A673 (cell line): Measurements from ENCODE around the gene AP5B1. TPM values are rescaled to one million over a fixed set of nuclear protein-coding genes. Genes with fewer than 3 reads are reported as not detected.

ENCODE experiments used
- BruUV-seq: library from RNA; stranded (reverse); fragments of 400-500 nt; replicated peaks from 2 replicates; lab custom pipeline; 2021; lab: Mats Ljungman, UMichigan
- CTCF ChIA-PET: fragments of 300-600 bp; sonication (Branson Sonifier 250); formaldehyde crosslinking; loops from one replicate; lab custom pipeline; 2022; ENCODE audit warnings: antibody characterized with exemption; lab: Charles Lee
- POLR2A ChIA-PET: fragments of 300-600 bp; sonication (Branson Sonifier 250); formaldehyde crosslinking; loops from one replicate; lab custom pipeline; 2022; ENCODE audit warnings: antibody characterized with exemption; ENCODE audit not compliant: low non-redundant PET; lab: Charles Lee
- DNase-seq: peaks from one replicate; pipeline ENCODE4 v3.0.0-alpha.2; 2015; ENCODE audit warnings: low spot score
- H3K27ac ChIP-seq: fragments of 200-600 bp; sonication (generic); 2 replicates; pipeline ENCODE4 v1.5.1; 2016; ENCODE audit warnings: mixed run types, low read depth, mild to moderate bottlenecking, mixed read lengths, antibody characterized with exemption, low read length; ENCODE audit not compliant: poor library complexity, severe bottlenecking
- H3K27me3 ChIP-seq: fragments of 200-600 bp; sonication (generic); replicated peaks from 2 replicates; pipeline ENCODE4 v1.6.1; 2017; ENCODE audit warnings: mixed run types, low read depth, mild to moderate bottlenecking, mixed read lengths, antibody characterized with exemption, low read length; ENCODE audit not compliant: insufficient read depth, poor library complexity
- H3K36me3 ChIP-seq: fragments of 200-600 bp; sonication (generic); 2 replicates; pipeline ENCODE4 v1.6.1; 2016; ENCODE audit warnings: mixed run types, mild to moderate bottlenecking, mixed read lengths, antibody characterized with exemption, low read length; ENCODE audit not compliant: insufficient read depth, poor library complexity, severe bottlenecking
- H3K4me1 ChIP-seq: fragments of 200-600 bp; sonication (generic); 2 replicates; pipeline ENCODE4 v1.6.1; 2017; ENCODE audit warnings: mixed run types, mild to moderate bottlenecking, mixed read lengths, antibody characterized with exemption, low read length; ENCODE audit not compliant: insufficient read depth, poor library complexity, severe bottlenecking
- H3K4me3 ChIP-seq: fragments of 200-600 bp; sonication (generic); 2 replicates; pipeline ENCODE4 v1.5.1; 2016; ENCODE audit warnings: low read depth, mixed run types, mild to moderate bottlenecking, mixed read lengths, low read length; ENCODE audit not compliant: poor library complexity, severe bottlenecking
- H3K9me3 ChIP-seq: fragments of 200-600 bp; sonication (generic); 2 replicates; pipeline ENCODE4 v1.6.1; 2016; ENCODE audit warnings: mixed run types, low read depth, mild to moderate bottlenecking, mixed read lengths, antibody characterized with exemption, low read length; ENCODE audit not compliant: poor library complexity, severe bottlenecking
- CTCF ChIP-seq: fragments of 300-800, 200-600 bp; sonication (generic); conservative IDR thresholded peaks from 2 replicates; pipeline ENCODE4 v1.5.1; 2017; ENCODE audit warnings: low read depth, mild to moderate bottlenecking, antibody characterized with exemption, low read length, moderate library complexity, mixed read lengths
- EZH2 ChIP-seq: fragments of 200-600 bp; sonication (generic); IDR thresholded peaks from 2 replicates; pipeline ENCODE4 v1.6.1; 2017; ENCODE audit warnings: borderline replicate concordance, low read depth, mild to moderate bottlenecking, mixed read lengths, antibody characterized with exemption, low read length; ENCODE audit not compliant: poor library complexity, severe bottlenecking
- intact Hi-C: fragments of 100-400 bp; cut with micrococcal nuclease; formaldehyde crosslinking; loops from one replicate; pipeline ENCODE4 v1.10.0; 2022; ENCODE audit not compliant: unreplicated experiment
- total RNA-seq: library from RNA; stranded (reverse); gene quantifications from 2 replicates; pipeline ENCODE4 v1.2.3, GENCODE V29; 2021

AP5B1 gene
- total RNA-seq, 1 experiment from 2014 or later, result 22.5 TPM

GRCh38 chr11:65790104-65790901 lies 9.5 kb upstream of the AP5B1 start:
- Histone ChIP-seq H3K4me3 (no peak overlapping the region), H3K27ac (no peak overlapping the region), H3K36me3 (no peaks in the 10 kb centered on the region), H3K4me1 (peaks cover 8% of the 10 kb centered on the region), H3K27me3 (peaks cover 48% of the 10 kb centered on the region), H3K9me3 (no peaks in the 10 kb centered on the region)
- CTCF ChIA-PET, result interaction anchor here (1.4 kb wide), 1 partner anchor 10 kb away, joined by 12 read pairs; the partner anchor contains the start of gene AP5B1
- POLR2A ChIA-PET, result no interaction called here
- TF ChIP-seq CTCF (no peak), EZH2 (no peak)
- no TSS peak for BruUV-seq
- no peak for DNase-seq
- intact Hi-C loops, result no loop called here

GRCh38 chr11:65789230-65790103 lies 8.7 kb upstream of the AP5B1 start:
- ChIA-PET POLR2A (interaction anchor here (0.6 kb wide), 1 partner anchor 11 kb away, joined by 3 read pairs; no protein-coding TSS in a partner anchor), CTCF (interaction anchor here (1.4 kb wide), 1 partner anchor 9 kb away, joined by 12 read pairs; the partner anchor contains the start of gene AP5B1)
- Histone ChIP-seq H3K27me3 (peaks cover 57% of the 10 kb centered on the region), H3K4me1 (peaks cover 8% of the 10 kb centered on the region), H3K4me3 (no peak overlapping the region), H3K36me3 (no peaks in the 10 kb centered on the region), H3K27ac (no peak overlapping the region), H3K9me3 (no peaks in the 10 kb centered on the region)
- BruUV-seq, result no TSS peak
- DNase-seq, result no peak
- TF ChIP-seq CTCF, result no peak
- no peak for TF ChIP-seq EZH2
- intact Hi-C loops, result no loop called here

GRCh38 chr11:65788821-65789220 lies 8.0 kb upstream of the AP5B1 start:
- no peak for DNase-seq
- Histone ChIP-seq H3K4me3 (no peak overlapping the region), H3K9me3 (no peaks in the 10 kb centered on the region), H3K27ac (no peak overlapping the region), H3K4me1 (peaks cover 8% of the 10 kb centered on the region), H3K36me3 (no peaks in the 10 kb centered on the region), H3K27me3 (peaks cover 57% of the 10 kb centered on the region)
- no TSS peak for BruUV-seq
- intact Hi-C loops, result no loop called here
- ChIA-PET POLR2A (interaction anchor here (0.6 kb wide), 1 partner anchor 10 kb away, joined by 3 read pairs; no protein-coding TSS in a partner anchor), CTCF (interaction anchor here (1.4 kb wide), 1 partner anchor 9 kb away, joined by 12 read pairs; the partner anchor contains the start of gene AP5B1)
- TF ChIP-seq CTCF (no peak), EZH2 (no peak)
